DND-41 (cell line): ENCODE measurements around the gene CENPK.

Source experiments
- CTCF ChIP-seq: IDR thresholded peaks from 2 replicates; pipeline ENCODE4 v1.5.1; 2012; ENCODE audit warnings: borderline replicate concordance, low read length, moderate library complexity, mild to moderate bottlenecking; ENCODE audit not compliant: poor library complexity, severe bottlenecking; ENCODE audit errors: extremely low read depth
- EZH2 ChIP-seq: IDR thresholded peaks from 3 replicates; pipeline ENCODE4 v1.6.1; 2012; ENCODE audit warnings: borderline replicate concordance, low read depth, mild to moderate bottlenecking, moderate library complexity, low read length, inconsistent platforms; ENCODE audit not compliant: severe bottlenecking

- TF ChIP-seq CTCF (no peak), EZH2 (no peak)
These were observed 54.0 kb downstream of the CENPK start for GRCh38 chr5:65508978-65509377.
